GM19035 (cell line): ENCODE results near the gene PPY.
"Not testable (repeated sequence)": the region's sequence is repeated elsewhere in the genome, so short reads cannot be mapped to it uniquely, and the experiment has no call there.

Experiments
- ATAC-seq: cut with Tn5 transposase; IDR thresholded peaks from one replicate; pipeline ENCODE4 v1.9.1; 2021; ENCODE audit not compliant: unreplicated experiment

Gene PPY

GRCh38 chr17:43966276-43966675, 24.0 kb upstream of the PPY start:
- no peak for ATAC-seq

GRCh38 chr17:43962479-43962878, 20.2 kb upstream of the PPY start:
- no peak for ATAC-seq

- no peak for ATAC-seq
These were observed 19.7 kb upstream of the PPY start for GRCh38 chr17:43961954-43962353.

- not testable (repeated sequence) for ATAC-seq
These were observed 19.0 kb upstream of the PPY start for GRCh38 chr17:43961292-43961691.

GRCh38 chr17:43958748-43959352, 16.6 kb upstream of the PPY start:
- no peak for ATAC-seq

GRCh38 chr17:43956222-43956621, 13.9 kb upstream of the PPY start:
- ATAC-seq, result no peak

- ATAC-seq, result no peak
These were observed 11.5 kb upstream of the PPY start, which contains the start of gene PYY for GRCh38 chr17:43953746-43954145. Gene PYY, minus strand, starts transcription at chr17:43953940. Its CDS starts 457 bp downstream, at chr17:43953483.

GRCh38 chr17:43952724-43953666, 10.7 kb upstream of the PPY start:
- no peak for ATAC-seq

- no peak for ATAC-seq
These were observed 10.1 kb upstream of the PPY start for GRCh38 chr17:43952351-43952723.

GRCh38 chr17:43951750-43952149, 9.5 kb upstream of the PPY start:
- ATAC-seq, result no peak

- ATAC-seq, result no peak
These were observed 8.3 kb upstream of the PPY start for GRCh38 chr17:43950554-43950953.

- ATAC-seq, result no peak
These were observed 7.5 kb upstream of the PPY start for GRCh38 chr17:43949781-43950180.

- ATAC-seq, result no peak
These were observed 4.5 kb upstream of the PPY start for GRCh38 chr17:43946781-43947180.

GRCh38 chr17:43945074-43945829, 3.0 kb upstream of the PPY start:
- no peak for ATAC-seq

GRCh38 chr17:43940630-43941029, 1.6 kb downstream of the PPY start:
- ATAC-seq, result no peak

GRCh38 chr17:43939886-43940285, 2.4 kb downstream of the PPY start:
- no peak for ATAC-seq

GRCh38 chr17:43939452-43939851, 2.8 kb downstream of the PPY start:
- ATAC-seq, result not testable (repeated sequence)

GRCh38 chr17:43938838-43939182, 3.5 kb downstream of the PPY start:
- no peak for ATAC-seq

GRCh38 chr17:43936434-43936833, 5.8 kb downstream of the PPY start:
- ATAC-seq, result no peak

GRCh38 chr17:43935926-43936261, 6.4 kb downstream of the PPY start:
- ATAC-seq, result no peak

- ATAC-seq, result no peak
These were observed 6.9 kb downstream of the PPY start for GRCh38 chr17:43935204-43935925.
